Tibial nerve (tissue), 4 donors: Measurements from ENCODE around the gene TMEM17. TPM values are rescaled to one million over a fixed set of nuclear protein-coding genes. Genes with fewer than 3 reads are reported as not detected.
"Not testable (repeated sequence)": the region's sequence is repeated elsewhere in the genome, so short reads cannot be mapped to it uniquely, and the experiment has no call there.

Source experiments
- DNase-seq, 2 donors: peaks; one replicate each; pipeline ENCODE4 v3.0.0-alpha.2; 2019; ENCODE audit warnings: low spot score in 2 of 2
- H3K27ac ChIP-seq, 4 donors: fragments of 200-600 bp; sonication (generic) in 3 of 4; one replicate each; pipeline ENCODE4 v1.5.1; 2017 to 2019; ENCODE audit warnings: mild to moderate bottlenecking in 1 of 4
- H3K27me3 ChIP-seq, 2 donors: fragments of 200-600 bp; sonication (generic) in 1 of 2; one replicate each; pipeline versions ENCODE4 v1.5.1 to v1.6.0; 2017 to 2019
- H3K36me3 ChIP-seq, 3 donors: fragments of 200-600 bp; sonication (generic); one replicate each; pipeline ENCODE4 v1.5.1; 2018 to 2019
- H3K4me1 ChIP-seq, 4 donors: fragments of 200-600 bp; sonication (generic) in 3 of 4; one replicate each; pipeline ENCODE4 v1.5.1; 2017 to 2019
- H3K4me3 ChIP-seq, 4 donors: fragments of 200-600 bp; sonication (generic) in 3 of 4; one replicate each; pipeline ENCODE4 v1.5.1; 2017 to 2019; ENCODE audit warnings: mild to moderate bottlenecking in 1 of 4, moderate library complexity in 1 of 4
- H3K9me3 ChIP-seq, 4 donors: fragments of 200-600 bp; sonication (generic) in 3 of 4; one replicate each; pipeline ENCODE4 v1.5.1; 2017 to 2019
- EP300 ChIP-seq, 2 donors: sonication (generic); formaldehyde crosslinking; IDR thresholded peaks; one replicate each; pipeline ENCODE4 v1.6.1; 2017; ENCODE audit warnings: antibody characterized with exemption in 2 of 2, mild to moderate bottlenecking in 1 of 2
- POLR2A ChIP-seq, 2 donors: fragments of 450-650 bp; IDR thresholded peaks; one replicate each; pipeline ENCODE4 v1.6.1; 2017; ENCODE audit warnings: antibody characterized with exemption in 2 of 2, mild to moderate bottlenecking in 2 of 2, moderate library complexity in 2 of 2
- WGBS, 2 donors: methylation state at CpG; one replicate each; pipeline ENCODE4 v1.1.5; 2018; 5-methylcytosine and 5-hydroxymethylcytosine counted together
- total RNA-seq, 4 donors: library from RNA; depleted of rRNA; stranded (reverse); fragments of >200 nt; gene quantifications; one replicate each; pipeline ENCODE4 v1.1.0, GENCODE V29; 2016
- TF ChIP-seq, protein P1 (sequence below), 5 experiments: fragments of 200-600 bp in 3 of 5; fragments of 450-650 bp in 2 of 5; sonication (generic) in 3 of 5; IDR thresholded peaks; one replicate each; pipeline ENCODE4 v1.5.1; 2016 to 2019; ENCODE audit warnings: antibody characterized with exemption in 5 of 5, mild to moderate bottlenecking in 3 of 5, moderate library complexity in 2 of 5

Gene TMEM17
- total RNA-seq, 4 donors from 2014 or later: 1.7 to 5.9 (median 3.2) TPM

DNA sequence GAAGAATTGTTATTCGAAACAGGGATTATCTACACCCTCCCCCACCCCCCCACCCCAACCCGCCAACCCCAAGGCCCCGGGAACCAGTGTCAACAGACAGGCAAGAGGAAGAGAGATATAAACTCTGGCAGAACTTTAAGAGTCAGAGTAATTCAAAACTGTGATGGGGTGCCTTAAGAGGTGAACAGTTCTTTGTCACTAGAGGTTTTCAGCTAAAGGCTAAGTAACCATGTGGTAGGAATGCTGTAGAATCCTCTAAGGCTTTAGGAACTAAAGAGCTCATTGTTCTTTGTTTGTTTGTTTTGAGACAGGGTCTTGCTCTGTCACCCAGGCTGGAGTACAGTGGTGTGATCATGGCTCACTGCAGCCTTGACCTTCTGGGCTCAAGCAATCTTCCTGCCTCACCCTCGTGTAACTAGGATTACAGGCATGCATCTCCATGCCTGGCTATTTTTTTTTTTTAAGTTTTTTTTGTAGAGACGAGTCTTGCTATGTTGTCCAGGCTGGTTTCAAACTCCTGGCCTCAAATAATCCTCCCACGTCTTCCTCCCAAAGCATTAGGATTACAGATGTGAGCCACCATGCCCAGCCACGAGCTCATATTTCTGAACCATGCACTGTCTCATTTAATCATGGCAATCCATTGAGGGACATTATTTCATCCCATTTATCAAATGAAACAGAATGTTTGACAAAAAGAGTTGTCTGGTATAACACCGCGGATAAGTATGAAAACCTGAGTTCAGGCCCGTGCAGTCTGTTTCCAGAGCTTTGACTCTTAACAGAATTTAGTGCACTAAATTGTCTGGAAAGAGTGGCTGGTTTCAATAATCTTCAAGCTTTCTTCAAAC lies 20.8 kb upstream of the TMEM17 start:
- no peak for DNase-seq
- TF ChIP-seq EP300 (IDR thresholded peaks at IDR 0.05): peak in 1 of 2 donors; percentile 26
- no peak for TF ChIP-seq POLR2A (IDR thresholded peaks at IDR 0.05)
- H3K4me1 ChIP-seq: peaks cover 0 to 42% (median 0%) of the 10 kb centered on the region in 4 donors
- 52 to 53% methylated on average over 10 of the region's 10 CpGs for WGBS, 2 donors
- peaks cover 0 to 5% (median 0%) of the 10 kb centered on the region in 4 donors for H3K9me3 ChIP-seq
- H3K36me3 ChIP-seq: no peaks in the 10 kb centered on the region
- H3K27ac ChIP-seq: peak overlapping the region in 3 of 4 donors; percentile 51 to 82 (median 59)
- no peaks in the 10 kb centered on the region for H3K27me3 ChIP-seq
- no peak overlapping the region for H3K4me3 ChIP-seq

DNA sequence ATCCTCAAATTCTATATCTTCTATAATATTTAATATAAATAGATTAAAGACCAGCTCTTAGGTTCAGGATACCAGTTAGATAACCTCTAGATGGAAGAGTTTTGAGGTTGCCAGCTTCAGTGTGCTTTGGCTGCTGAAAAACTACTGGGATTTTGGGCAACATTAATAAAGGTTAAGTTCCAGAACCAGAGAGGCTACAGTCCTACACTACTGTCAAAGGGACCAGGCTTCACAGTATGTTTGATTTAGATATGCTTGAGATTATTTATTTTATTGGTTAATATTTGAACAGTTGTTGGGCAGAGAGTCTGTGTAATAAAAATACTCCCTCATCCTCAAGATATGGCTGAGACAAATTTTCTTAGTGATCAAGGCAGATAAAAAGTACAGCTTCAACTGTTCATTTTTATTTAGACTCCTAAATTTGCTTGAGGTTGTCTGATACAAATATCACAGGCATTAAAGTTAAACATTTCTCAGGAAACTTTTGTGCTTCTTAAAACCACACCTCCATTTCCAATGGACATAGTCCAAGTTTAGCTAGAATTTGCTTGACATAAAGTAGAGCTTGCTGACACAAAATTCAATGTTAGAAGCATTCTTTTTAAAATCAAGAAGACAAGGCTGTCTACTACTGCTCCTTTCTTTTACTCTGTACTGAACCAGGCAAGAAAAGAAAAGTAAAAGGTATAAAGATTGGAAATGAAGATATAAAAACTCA lies 19.7 kb upstream of the TMEM17 start:
- Histone ChIP-seq H3K4me1 (peaks cover 0 to 42% (median 0%) of the 10 kb centered on the region in 4 donors), H3K27me3 (no peaks in the 10 kb centered on the region), H3K4me3 (no peak overlapping the region), H3K9me3 (peaks cover 0 to 5% (median 0%) of the 10 kb centered on the region in 4 donors), H3K36me3 (peaks cover 0 to 7% (median 0%) of the 10 kb centered on the region in 3 donors), H3K27ac (peak overlapping the region in 2 of 4 donors; percentile 59 to 82)
- DNase-seq: no peak
- TF ChIP-seq, protein P1, sequence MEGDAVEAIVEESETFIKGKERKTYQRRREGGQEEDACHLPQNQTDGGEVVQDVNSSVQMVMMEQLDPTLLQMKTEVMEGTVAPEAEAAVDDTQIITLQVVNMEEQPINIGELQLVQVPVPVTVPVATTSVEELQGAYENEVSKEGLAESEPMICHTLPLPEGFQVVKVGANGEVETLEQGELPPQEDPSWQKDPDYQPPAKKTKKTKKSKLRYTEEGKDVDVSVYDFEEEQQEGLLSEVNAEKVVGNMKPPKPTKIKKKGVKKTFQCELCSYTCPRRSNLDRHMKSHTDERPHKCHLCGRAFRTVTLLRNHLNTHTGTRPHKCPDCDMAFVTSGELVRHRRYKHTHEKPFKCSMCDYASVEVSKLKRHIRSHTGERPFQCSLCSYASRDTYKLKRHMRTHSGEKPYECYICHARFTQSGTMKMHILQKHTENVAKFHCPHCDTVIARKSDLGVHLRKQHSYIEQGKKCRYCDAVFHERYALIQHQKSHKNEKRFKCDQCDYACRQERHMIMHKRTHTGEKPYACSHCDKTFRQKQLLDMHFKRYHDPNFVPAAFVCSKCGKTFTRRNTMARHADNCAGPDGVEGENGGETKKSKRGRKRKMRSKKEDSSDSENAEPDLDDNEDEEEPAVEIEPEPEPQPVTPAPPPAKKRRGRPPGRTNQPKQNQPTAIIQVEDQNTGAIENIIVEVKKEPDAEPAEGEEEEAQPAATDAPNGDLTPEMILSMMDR (IDR thresholded peaks at IDR 0.05): no peak
- TF ChIP-seq EP300 (IDR thresholded peaks at IDR 0.05) (no peak), POLR2A (IDR thresholded peaks at IDR 0.05) (no peak)

DNA sequence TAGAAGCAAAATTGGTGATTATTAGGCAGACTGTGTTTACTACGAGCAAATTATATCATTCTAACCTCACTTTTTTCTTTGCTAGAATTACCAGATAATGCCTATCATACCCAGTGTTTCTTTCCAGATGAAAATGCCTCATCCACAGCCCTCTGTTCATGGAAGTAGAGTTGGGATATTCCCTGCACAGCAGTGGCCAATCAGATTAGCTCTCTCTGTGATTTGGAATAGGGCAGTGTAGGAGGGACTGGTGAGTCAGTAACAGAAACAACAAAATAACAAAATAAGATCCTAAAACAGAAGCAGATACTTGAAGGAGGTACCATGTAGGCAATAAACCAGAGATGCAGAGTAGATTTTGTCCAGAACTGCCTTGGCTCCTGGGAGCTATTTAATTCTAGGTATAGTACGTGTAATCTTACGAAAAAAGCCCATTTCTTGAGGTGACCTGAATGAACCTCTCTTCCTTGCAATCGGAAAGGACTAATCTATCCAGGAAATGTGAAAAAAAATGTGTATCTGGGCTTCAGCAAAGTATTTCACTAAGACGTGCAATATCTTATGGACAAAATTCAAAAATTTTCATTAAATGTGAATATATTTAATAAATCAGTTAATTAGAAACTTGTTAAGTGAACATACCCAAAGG lies 18.4 kb upstream of the TMEM17 start:
- Histone ChIP-seq H3K4me3 (no peak overlapping the region), H3K4me1 (peaks cover 0 to 35% (median 0%) of the 10 kb centered on the region in 4 donors), H3K27ac (peak overlapping the region in 1 of 4 donors; percentile 10), H3K9me3 (peaks cover 0 to 5% (median 0%) of the 10 kb centered on the region in 4 donors), H3K36me3 (peaks cover 0 to 7% (median 0%) of the 10 kb centered on the region in 3 donors), H3K27me3 (no peaks in the 10 kb centered on the region)
- DNase-seq: no peak
- TF ChIP-seq EP300 (IDR thresholded peaks at IDR 0.05) (no peak), POLR2A (IDR thresholded peaks at IDR 0.05) (no peak)
- TF ChIP-seq, protein P1 (IDR thresholded peaks at IDR 0.05): no peak
- WGBS, 2 donors: 76 to 82% methylated on average over 5 of the region's 5 CpGs

DNA sequence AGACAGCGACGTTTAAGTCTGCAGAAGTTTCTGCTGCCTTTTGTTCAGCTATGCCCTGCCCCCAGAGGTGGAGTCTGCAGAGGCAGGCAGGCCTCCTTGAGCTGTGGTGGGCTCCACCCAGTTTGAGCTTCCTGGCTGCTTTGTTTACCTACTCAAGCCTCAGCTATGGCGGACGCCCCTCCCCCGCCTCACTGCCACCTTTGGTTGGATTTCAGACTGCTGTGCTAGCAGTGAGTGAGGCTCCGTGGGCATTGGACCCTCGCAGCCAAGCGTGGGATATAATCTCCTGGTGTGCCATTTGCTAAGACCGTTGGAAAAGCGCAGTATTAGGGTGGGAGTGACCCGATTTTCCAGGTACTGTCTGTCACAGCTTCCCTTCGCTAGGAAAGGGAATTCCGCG lies 15.1 kb upstream of the TMEM17 start:
- H3K4me3 ChIP-seq, DNase-seq: not testable (repeated sequence)
- 94 to 100% methylated on average over 11 to 14 of the region's 14 CpGs for WGBS, 2 donors

DNA sequence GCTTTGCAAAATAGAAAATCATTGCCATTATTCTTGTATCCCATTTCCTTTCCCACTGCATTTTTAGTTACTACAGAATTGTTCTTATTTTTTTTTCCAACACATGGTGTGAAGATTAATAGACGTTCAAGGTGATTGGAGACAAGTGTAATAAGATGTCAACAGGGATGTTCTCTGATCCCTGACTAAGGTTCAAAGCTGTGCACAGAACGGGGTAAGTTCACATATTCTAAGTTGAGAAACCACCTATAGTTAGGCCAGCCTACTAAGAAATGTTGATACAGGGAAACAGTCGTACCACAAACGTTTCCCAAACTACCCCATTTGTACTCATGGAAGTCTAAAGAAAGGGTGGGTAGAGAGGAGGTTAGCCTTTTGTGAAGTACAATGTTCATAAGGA lies 6.4 kb upstream of the TMEM17 start:
- 79% methylated on average over 4 of the region's 4 CpGs for WGBS, 2 donors
- Histone ChIP-seq H3K27me3 (no peaks in the 10 kb centered on the region), H3K36me3 (peaks cover 0 to 7% (median 0%) of the 10 kb centered on the region in 3 donors), H3K4me3 (no peak overlapping the region), H3K27ac (no peak overlapping the region), H3K9me3 (no peaks in the 10 kb centered on the region), H3K4me1 (peaks cover 0 to 4% (median 0%) of the 10 kb centered on the region in 4 donors)
- TF ChIP-seq EP300 (IDR thresholded peaks at IDR 0.05) (no peak), POLR2A (IDR thresholded peaks at IDR 0.05) (no peak)
- TF ChIP-seq, protein P1 (IDR thresholded peaks at IDR 0.05): no peak
- DNase-seq: no peak

More for the DNA sequence above, 15.1 kb upstream of the TMEM17 start:
- H3K9me3 ChIP-seq, H3K36me3 ChIP-seq, H3K27ac ChIP-seq, H3K27me3 ChIP-seq: not testable (repeated sequence)
- H3K4me1 ChIP-seq: peaks cover 0 to 10% (median 0%) of the 10 kb centered on the region in 4 donors
